ENCODE data around the gene CTSO. TPM values are rescaled to one million over a fixed set of nuclear protein-coding genes. Genes with fewer than 3 reads are reported as not detected.

Gene CTSO
- total and polyA plus RNA-seq, 2 experiments from 2014 or later, result 0.44 to 0.83 TPM

GRCh38 chr4:155978810-155979209 is 25.1 kb upstream of the CTSO start (continued):
- no peak for TF ChIP-seq REST (IDR thresholded peaks at IDR 0.05; ENCODE audit: unreplicated experiment)

- no peak overlapping the region for H3K4me2 ChIP-seq
- H3K27me3 Mint-ChIP-seq (ENCODE audit: insufficient read depth, low read depth, poor library complexity), result peaks cover 3% of the 10 kb centered on the region
- no peak for ATAC-seq
- no peak for DNase-seq (ENCODE audit: low spot score)
- no peaks in the 10 kb centered on the region for H3K79me2 ChIP-seq (replicated peaks; ENCODE audit: insufficient read depth)
- no peaks in the 10 kb centered on the region for H3K36me3 ChIP-seq (ENCODE audit: insufficient read depth)
- no peaks in the 10 kb centered on the region for H4K20me1 ChIP-seq (replicated peaks; ENCODE audit: insufficient read depth)
- H3K27ac Mint-ChIP-seq, result no peak overlapping the region
- H3K9me2 ChIP-seq (ENCODE audit: insufficient read depth), result peaks cover 4% of the 10 kb centered on the region; the same call in 1 of the 2 replicates
- H3K9me3 Mint-ChIP-seq, result peaks cover 15% of the 10 kb centered on the region
- peaks cover 18% of the 10 kb centered on the region for H3K36me3 Mint-ChIP-seq (ENCODE audit: low read depth)
- H3K4me3 Mint-ChIP-seq, result no peak overlapping the region
- no peaks in the 10 kb centered on the region for H3K27me3 ChIP-seq (ENCODE audit: insufficient read depth)
- no peaks in the 10 kb centered on the region for H3F3A ChIP-seq (replicated peaks; ENCODE audit: low read depth)
- peaks cover 13% of the 10 kb centered on the region; the same call in 1 of the 2 replicates for H3K4me1 ChIP-seq (ENCODE audit: insufficient read depth)
- no peak overlapping the region for H2AFZ ChIP-seq
- H3K4me1 Mint-ChIP-seq, result peaks cover 12% of the 10 kb centered on the region; the same call in 2 of the 3 replicates
- no peak overlapping the region for H3K27ac ChIP-seq (ENCODE audit: low read depth)
- H3K4me3 ChIP-seq, result no peak overlapping the region
- no peak for TF ChIP-seq EZH2 (IDR thresholded peaks at IDR 0.05; ENCODE audit: low read depth, unreplicated experiment)
- no peak for TF ChIP-seq NANOG (IDR thresholded peaks at IDR 0.05; ENCODE audit: borderline replicate concordance)
- TF ChIP-seq CREB1 (CRISPR knock-in tag; IDR thresholded peaks at IDR 0.05; ENCODE audit: low read depth), result no peak
- no peak for TF ChIP-seq EZH2phosphoT487 (IDR thresholded peaks at IDR 0.05; ENCODE audit: unreplicated experiment)
- no peak for TF ChIP-seq ETS1 (IDR thresholded peaks at IDR 0.05)
- TF ChIP-seq POLR2AphosphoS5 (IDR thresholded peaks at IDR 0.05; ENCODE audit: low read depth), result no peak
- no peak for TF ChIP-seq ZNF331 (CRISPR knock-in tag; IDR thresholded peaks at IDR 0.05; ENCODE audit: low read depth)
- TF ChIP-seq CTCF (conservative IDR thresholded peaks at IDR 0.05; ENCODE audit: low read depth in 2 of 2), result no peak
- TF ChIP-seq JUNB (IDR thresholded peaks at IDR 0.05; ENCODE audit: unreplicated experiment), result no peak
- TF ChIP-seq ZNF114 (CRISPR knock-in tag; IDR thresholded peaks at IDR 0.05), result no peak
- TF ChIP-seq STAT1 (IDR thresholded peaks at IDR 0.05; ENCODE audit: unreplicated experiment), result no peak
- no peak for TF ChIP-seq ZNF462 (CRISPR knock-in tag; IDR thresholded peaks at IDR 0.05)
These were observed 21.8 kb upstream of the CTSO start for GRCh38 chr4:155975511-155975910.

Measured in GM23338 (cell line).